GM10266 (cell line): Measurements from ENCODE around the gene WDR64.

Experiments used
- DNase-seq: peaks from one replicate; pipeline ENCODE4 v3.0.0; 2012; ENCODE audit errors: extremely low spot score
- TF ChIP-seq, protein P1 (sequence below): IDR thresholded peaks from 2 replicates; pipeline ENCODE4 v1.5.1; 2012; ENCODE audit warnings: mild to moderate bottlenecking, low read depth; ENCODE audit not compliant: control insufficient read depth, insufficient read depth; ENCODE audit errors: missing control alignments

Gene WDR64

DNA sequence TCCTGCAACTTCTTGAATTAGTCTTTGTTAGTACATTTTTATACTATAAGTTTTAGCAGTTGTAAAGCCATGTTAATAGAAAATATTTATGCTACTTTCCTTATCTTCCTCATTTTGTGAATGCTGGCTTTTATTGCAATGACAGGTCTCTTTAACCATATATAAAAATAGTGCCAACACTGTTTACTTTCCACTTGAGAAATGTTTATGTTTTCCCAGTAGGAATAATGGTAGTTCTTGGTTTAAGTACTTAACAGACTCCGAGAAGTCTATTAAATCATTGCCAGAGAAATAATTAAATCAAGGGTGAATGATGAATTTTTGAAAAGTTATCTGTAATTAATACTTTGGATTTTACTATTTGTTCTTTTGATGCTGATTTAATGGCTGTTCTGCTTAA, 21.6 kb upstream of the WDR64 start:
- no peak for DNase-seq
- TF ChIP-seq, protein P1, sequence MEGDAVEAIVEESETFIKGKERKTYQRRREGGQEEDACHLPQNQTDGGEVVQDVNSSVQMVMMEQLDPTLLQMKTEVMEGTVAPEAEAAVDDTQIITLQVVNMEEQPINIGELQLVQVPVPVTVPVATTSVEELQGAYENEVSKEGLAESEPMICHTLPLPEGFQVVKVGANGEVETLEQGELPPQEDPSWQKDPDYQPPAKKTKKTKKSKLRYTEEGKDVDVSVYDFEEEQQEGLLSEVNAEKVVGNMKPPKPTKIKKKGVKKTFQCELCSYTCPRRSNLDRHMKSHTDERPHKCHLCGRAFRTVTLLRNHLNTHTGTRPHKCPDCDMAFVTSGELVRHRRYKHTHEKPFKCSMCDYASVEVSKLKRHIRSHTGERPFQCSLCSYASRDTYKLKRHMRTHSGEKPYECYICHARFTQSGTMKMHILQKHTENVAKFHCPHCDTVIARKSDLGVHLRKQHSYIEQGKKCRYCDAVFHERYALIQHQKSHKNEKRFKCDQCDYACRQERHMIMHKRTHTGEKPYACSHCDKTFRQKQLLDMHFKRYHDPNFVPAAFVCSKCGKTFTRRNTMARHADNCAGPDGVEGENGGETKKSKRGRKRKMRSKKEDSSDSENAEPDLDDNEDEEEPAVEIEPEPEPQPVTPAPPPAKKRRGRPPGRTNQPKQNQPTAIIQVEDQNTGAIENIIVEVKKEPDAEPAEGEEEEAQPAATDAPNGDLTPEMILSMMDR: no peak

DNA sequence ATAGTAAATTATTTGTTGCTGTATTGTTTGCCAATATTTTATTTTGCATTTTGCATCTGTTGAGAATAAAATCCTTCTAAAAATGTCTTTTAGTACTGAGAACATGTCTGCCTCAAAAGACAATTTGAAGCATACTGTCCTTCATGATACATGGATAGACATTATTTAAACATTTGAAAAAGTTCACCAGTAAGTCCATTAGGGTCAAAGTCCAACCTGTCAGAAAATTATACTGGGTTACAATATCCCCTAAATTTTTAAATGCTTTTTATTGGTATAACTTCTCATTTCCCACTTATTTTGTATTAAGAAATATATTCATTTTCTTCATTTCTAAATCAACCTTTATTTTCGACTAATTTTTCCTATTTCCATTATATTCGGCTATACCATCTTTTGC, 21.2 kb upstream of the WDR64 start:
- TF ChIP-seq, protein P1: no peak
- DNase-seq: no peak

DNA sequence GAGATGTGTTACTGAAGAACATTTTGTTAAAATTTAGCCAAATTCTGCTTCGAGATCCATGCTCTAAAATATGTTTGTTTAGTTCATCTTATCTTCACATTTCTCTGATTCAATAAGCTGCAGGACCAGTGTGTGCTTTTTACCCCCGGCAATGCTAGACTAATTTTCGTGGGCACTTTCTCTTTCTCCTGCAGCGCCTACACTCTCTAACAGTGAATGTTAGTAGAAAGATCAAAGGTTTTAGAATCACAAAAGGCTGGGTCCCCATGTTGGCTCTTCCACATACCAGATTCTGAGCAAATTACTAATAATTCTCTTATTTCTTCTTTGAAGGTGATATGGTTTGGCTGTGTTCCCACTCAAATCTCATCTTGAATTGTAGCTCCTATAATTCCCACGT, 20.4 kb upstream of the WDR64 start:
- TF ChIP-seq, protein P1: no peak
- no peak for DNase-seq

DNA sequence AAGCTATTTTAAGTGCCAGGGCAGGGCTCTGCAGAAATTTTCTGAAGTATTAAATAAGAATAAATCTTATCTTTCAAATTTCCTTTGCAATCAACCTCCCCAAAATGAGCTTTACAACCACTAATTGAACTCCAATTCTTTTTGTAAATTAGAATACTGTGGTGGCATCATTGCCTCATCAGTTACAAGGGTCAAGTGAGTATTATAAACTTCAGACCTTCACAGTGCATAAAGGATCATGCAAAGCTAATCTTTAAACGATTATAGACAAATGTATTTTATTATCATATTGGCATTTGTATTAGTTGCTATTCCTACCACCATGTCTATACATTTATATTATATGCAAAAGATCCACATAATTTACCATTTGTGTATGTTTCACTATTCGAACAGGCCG, 19.1 kb upstream of the WDR64 start:
- no peak for DNase-seq
- TF ChIP-seq, protein P1: no peak

DNA sequence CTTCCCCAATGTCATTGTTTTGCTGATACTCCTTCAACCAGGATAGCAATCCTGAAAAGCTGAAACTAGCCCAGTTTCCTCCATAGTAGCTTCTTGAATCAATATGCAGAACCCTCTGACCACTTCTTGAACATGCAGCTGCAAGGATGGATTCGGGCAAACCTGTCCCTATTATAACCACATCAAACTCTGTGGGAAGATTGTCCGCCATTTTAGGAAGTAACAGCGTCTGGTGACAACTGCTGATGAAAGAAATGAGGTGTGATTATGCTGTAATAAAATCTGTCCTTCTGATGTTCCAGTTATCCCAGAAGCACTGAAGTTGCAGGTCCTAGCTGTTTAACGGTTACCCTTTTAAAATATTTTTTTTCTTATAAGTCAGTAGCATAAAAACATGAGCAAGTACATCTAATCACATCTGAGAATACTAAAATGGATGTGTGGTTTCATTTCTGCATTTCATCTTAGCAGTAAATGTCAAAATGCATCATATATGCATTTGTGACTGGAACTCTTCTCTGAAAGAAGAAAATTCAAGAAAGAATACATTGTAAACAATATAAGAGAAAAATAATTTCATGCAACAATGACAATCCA, 16.4 kb upstream of the WDR64 start:
- no peak for DNase-seq

DNA sequence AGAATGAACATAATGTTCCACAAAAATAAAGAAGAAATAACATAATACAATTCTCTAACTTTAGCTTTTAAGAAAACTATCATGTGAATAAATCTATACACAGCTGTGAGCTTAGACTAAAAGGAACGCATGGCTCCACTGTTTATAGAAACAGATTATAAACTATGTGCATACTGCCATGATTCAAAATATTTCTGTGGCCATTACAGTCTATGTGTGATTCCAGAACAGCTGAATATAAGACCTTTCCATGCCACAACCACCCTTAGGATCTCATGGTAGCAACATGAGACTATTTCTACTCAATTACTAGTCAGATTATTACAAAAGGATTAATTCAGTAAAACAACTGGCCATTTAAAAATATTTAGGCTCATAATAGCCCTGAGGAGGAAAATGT, 15.8 kb upstream of the WDR64 start:
- TF ChIP-seq, protein P1: no peak
- DNase-seq: no peak

More for the DNA sequence above, 16.4 kb upstream of the WDR64 start:
- TF ChIP-seq, protein P1: no peak

DNA sequence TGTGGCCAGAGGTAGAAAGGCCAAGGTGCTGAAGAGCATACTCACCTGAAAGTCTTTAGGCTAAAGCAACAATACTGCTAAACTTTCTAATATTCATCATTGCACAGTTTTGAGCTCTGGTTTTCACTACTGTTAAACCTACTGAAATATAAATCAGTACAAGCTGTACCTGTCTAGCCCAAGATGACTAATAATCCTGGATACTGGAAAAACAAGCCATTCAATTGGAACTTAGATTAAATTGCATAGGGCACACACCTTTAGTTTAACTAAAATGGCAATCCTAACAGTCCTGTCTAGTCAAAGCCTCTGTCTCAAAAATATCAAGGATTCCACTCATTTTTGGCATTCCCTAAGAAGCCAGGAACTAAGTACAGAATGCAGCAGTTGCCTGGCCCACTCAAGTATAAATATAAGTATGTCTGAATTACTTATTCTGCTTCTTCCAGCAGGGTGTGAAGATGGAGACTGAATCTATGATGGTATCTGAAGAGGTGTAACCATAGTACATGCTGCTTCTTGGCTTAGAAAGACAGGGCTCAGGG, 15.0 kb upstream of the WDR64 start:
- DNase-seq: no peak

More for the DNA sequence above, 15.0 kb upstream of the WDR64 start:
- TF ChIP-seq, protein P1: no peak
